OCI-LY3 (cell line): Measurements from ENCODE around the gene TMCC3.

Source experiments
- H2AFZ ChIP-seq: fragments of 200-600, 300-600 bp; shearing (Covaris generic); 2 replicates; pipeline ENCODE4 v1.6.0; 2014; ENCODE audit warnings: antibody characterized with exemption, low read depth, low read length
- H3K27ac ChIP-seq: fragments of 200-600, 300-600 bp; sonication (generic); 2 replicates; pipeline ENCODE4 v1.5.1; 2014; ENCODE audit warnings: mild to moderate bottlenecking, low read length, moderate library complexity, mixed read lengths
- H3K27me3 ChIP-seq: fragments of 200-600, 300-600 bp; sonication (generic); 2 replicates; pipeline ENCODE4 v1.6.1; 2014; ENCODE audit warnings: low read depth, low read length, mixed read lengths
- H3K36me3 ChIP-seq: fragments of 200-600, 300-600 bp; sonication (generic); replicated peaks from 2 replicates; pipeline ENCODE3; 2014; ENCODE audit warnings: low read depth, low read length, mixed read lengths
- H3K4me1 ChIP-seq: fragments of 300-600, 200-600 bp; sonication (generic); 2 replicates; pipeline ENCODE4 v1.6.1; 2014; ENCODE audit warnings: low read length, mixed read lengths
- H3K4me2 ChIP-seq: fragments of 200-600, 300-600 bp; sonication (generic); 2 replicates; pipeline ENCODE4 v1.6.1; 2014; ENCODE audit warnings: low read length, mixed read lengths
- H3K4me3 ChIP-seq: fragments of 300-600, 200-600 bp; sonication (generic); 2 replicates; pipeline ENCODE4 v1.5.1; 2014; ENCODE audit warnings: antibody characterized with exemption, mild to moderate bottlenecking, low read length, moderate library complexity
- H3K79me2 ChIP-seq: fragments of 300-600, 200-600 bp; shearing (Covaris generic); 2 replicates; pipeline ENCODE4 v1.6.1; 2014; ENCODE audit warnings: mild to moderate bottlenecking, low read length, mixed read lengths
- H3K9ac ChIP-seq: fragments of 300-600, 200-600 bp; shearing (Covaris generic); 2 replicates; pipeline ENCODE4 v1.6.0; 2014; ENCODE audit warnings: mild to moderate bottlenecking, low read length, moderate library complexity
- H3K9me3 ChIP-seq: fragments of 200-600, 300-600 bp; shearing (Covaris generic); 2 replicates; pipeline ENCODE4 v1.6.1; 2014; ENCODE audit warnings: low read length, mixed read lengths; ENCODE audit not compliant: insufficient read depth
- H4K20me1 ChIP-seq: fragments of 200-600, 300-600 bp; sonication (generic); 2 replicates; pipeline ENCODE4 v1.6.1; 2016; ENCODE audit warnings: low read length, mixed read lengths; ENCODE audit not compliant: insufficient read depth
- CTCF ChIP-seq: fragments of 200-600, 300-600 bp; sonication (generic); IDR thresholded peaks from 2 replicates; pipeline ENCODE4 v1.5.1; 2014; ENCODE audit warnings: antibody characterized with exemption, low read length, low read depth
- EZH2phosphoT487 ChIP-seq: fragments of 200-600 bp; shearing (Covaris generic); IDR thresholded peaks from 2 replicates; pipeline ENCODE4 v1.6.1; 2018; ENCODE audit warnings: antibody characterized with exemption, mixed run types, low read depth

TMCC3 gene

GRCh38 chr12:94663071-94663470 lies 12.7 kb upstream of the TMCC3 start:
- no peak for TF ChIP-seq EZH2phosphoT487
- no peak for TF ChIP-seq CTCF
- Histone ChIP-seq H3K4me1 (peaks cover 23% of the 10 kb centered on the region), H3K27ac (no peak overlapping the region), H3K27me3 (no peaks in the 10 kb centered on the region), H2AFZ (no peak overlapping the region), H4K20me1 (peaks cover 17% of the 10 kb centered on the region), H3K4me3 (no peak overlapping the region), H3K9ac (no peak overlapping the region), H3K9me3 (no peaks in the 10 kb centered on the region), H3K79me2 (no peaks in the 10 kb centered on the region), H3K36me3 (no peaks in the 10 kb centered on the region), H3K4me2 (no peak overlapping the region)

GRCh38 chr12:94660436-94660835 lies 10.1 kb upstream of the TMCC3 start:
- H4K20me1 ChIP-seq, result peaks cover 8% of the 10 kb centered on the region
- no peak overlapping the region for H3K27ac ChIP-seq
- H3K9me3 ChIP-seq, result no peaks in the 10 kb centered on the region
- H3K36me3 ChIP-seq, result no peaks in the 10 kb centered on the region
- no peak overlapping the region for H2AFZ ChIP-seq
- no peaks in the 10 kb centered on the region for H3K79me2 ChIP-seq
- H3K9ac ChIP-seq, result no peak overlapping the region
- H3K4me1 ChIP-seq, result peaks cover 23% of the 10 kb centered on the region
- H3K4me3 ChIP-seq, result no peak overlapping the region
- H3K27me3 ChIP-seq, result no peaks in the 10 kb centered on the region
- no peak overlapping the region for H3K4me2 ChIP-seq
- TF ChIP-seq EZH2phosphoT487, result no peak
- no peak for TF ChIP-seq CTCF

- no peaks in the 10 kb centered on the region for H3K36me3 ChIP-seq
- no peak overlapping the region for H3K9ac ChIP-seq
- no peak overlapping the region for H3K4me2 ChIP-seq
- H2AFZ ChIP-seq, result no peak overlapping the region
- no peak for TF ChIP-seq CTCF
- TF ChIP-seq EZH2phosphoT487, result no peak
- no peaks in the 10 kb centered on the region for H3K27me3 ChIP-seq
- peaks cover 23% of the 10 kb centered on the region for H3K4me1 ChIP-seq
- H3K9me3 ChIP-seq, result no peaks in the 10 kb centered on the region
- no peaks in the 10 kb centered on the region for H3K79me2 ChIP-seq
- H4K20me1 ChIP-seq, result peaks cover 2% of the 10 kb centered on the region
- H3K4me3 ChIP-seq, result no peak overlapping the region
- no peak overlapping the region for H3K27ac ChIP-seq
Observed at GRCh38 chr12:94659346-94659930, 9.1 kb upstream of the TMCC3 start.

- Histone ChIP-seq H3K9ac (no peak overlapping the region), H3K27me3 (no peaks in the 10 kb centered on the region), H3K4me2 (peak overlapping the region; percentile 27; the same call in 1 of the 2 replicates), H2AFZ (no peak overlapping the region), H4K20me1 (peaks cover 2% of the 10 kb centered on the region), H3K36me3 (no peaks in the 10 kb centered on the region), H3K4me1 (peaks cover 23% of the 10 kb centered on the region), H3K4me3 (no peak overlapping the region), H3K79me2 (no peaks in the 10 kb centered on the region), H3K9me3 (no peaks in the 10 kb centered on the region), H3K27ac (no peak overlapping the region)
- TF ChIP-seq CTCF (no peak), EZH2phosphoT487 (no peak)
Observed at GRCh38 chr12:94658931-94659330, 8.6 kb upstream of the TMCC3 start.
